Retinal pigment epithelial cell (primary cell): Measurements from ENCODE around the gene TANGO6.

Experiments
- DNase-seq: peaks from one replicate; pipeline ENCODE4 v3.0.0-alpha.2; 2010; ENCODE audit warnings: low read depth
- H3K4me3 ChIP-seq: 2 replicates; pipeline ENCODE4 v1.5.1; 2011; ENCODE audit warnings: mild to moderate bottlenecking, low read length, control low read depth, moderate library complexity
- TF ChIP-seq, protein P1 (sequence below): conservative IDR thresholded peaks from 2 replicates; pipeline ENCODE4 v1.5.1; 2011; ENCODE audit warnings: low read depth, low read length, control low read depth, inconsistent platforms

The TANGO6 gene

DNA sequence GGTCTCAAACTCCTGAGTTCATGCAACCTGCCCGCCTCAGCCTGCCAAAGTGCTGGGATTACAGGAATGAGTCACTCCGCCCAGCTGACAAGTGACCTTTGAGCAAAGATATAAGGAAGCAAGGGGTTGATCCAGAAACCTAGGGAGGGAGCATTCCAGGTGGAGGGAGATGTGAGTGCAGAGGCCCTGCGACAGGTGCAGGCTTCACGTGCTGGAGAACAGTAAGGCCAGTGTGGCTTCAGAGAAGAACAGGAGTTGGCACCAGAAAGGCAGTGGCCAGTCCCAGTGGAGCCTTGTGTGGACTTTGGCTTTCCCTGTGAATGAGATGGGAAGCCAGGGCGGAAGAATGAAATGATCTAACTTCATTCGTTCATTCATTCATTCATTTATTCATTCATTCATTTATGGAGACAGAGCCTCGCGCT is 188.6 kb downstream of the TANGO6 start:
- no peak overlapping the region for H3K4me3 ChIP-seq
- TF ChIP-seq, protein P1, sequence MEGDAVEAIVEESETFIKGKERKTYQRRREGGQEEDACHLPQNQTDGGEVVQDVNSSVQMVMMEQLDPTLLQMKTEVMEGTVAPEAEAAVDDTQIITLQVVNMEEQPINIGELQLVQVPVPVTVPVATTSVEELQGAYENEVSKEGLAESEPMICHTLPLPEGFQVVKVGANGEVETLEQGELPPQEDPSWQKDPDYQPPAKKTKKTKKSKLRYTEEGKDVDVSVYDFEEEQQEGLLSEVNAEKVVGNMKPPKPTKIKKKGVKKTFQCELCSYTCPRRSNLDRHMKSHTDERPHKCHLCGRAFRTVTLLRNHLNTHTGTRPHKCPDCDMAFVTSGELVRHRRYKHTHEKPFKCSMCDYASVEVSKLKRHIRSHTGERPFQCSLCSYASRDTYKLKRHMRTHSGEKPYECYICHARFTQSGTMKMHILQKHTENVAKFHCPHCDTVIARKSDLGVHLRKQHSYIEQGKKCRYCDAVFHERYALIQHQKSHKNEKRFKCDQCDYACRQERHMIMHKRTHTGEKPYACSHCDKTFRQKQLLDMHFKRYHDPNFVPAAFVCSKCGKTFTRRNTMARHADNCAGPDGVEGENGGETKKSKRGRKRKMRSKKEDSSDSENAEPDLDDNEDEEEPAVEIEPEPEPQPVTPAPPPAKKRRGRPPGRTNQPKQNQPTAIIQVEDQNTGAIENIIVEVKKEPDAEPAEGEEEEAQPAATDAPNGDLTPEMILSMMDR: no peak
- DNase-seq: no peak

DNA sequence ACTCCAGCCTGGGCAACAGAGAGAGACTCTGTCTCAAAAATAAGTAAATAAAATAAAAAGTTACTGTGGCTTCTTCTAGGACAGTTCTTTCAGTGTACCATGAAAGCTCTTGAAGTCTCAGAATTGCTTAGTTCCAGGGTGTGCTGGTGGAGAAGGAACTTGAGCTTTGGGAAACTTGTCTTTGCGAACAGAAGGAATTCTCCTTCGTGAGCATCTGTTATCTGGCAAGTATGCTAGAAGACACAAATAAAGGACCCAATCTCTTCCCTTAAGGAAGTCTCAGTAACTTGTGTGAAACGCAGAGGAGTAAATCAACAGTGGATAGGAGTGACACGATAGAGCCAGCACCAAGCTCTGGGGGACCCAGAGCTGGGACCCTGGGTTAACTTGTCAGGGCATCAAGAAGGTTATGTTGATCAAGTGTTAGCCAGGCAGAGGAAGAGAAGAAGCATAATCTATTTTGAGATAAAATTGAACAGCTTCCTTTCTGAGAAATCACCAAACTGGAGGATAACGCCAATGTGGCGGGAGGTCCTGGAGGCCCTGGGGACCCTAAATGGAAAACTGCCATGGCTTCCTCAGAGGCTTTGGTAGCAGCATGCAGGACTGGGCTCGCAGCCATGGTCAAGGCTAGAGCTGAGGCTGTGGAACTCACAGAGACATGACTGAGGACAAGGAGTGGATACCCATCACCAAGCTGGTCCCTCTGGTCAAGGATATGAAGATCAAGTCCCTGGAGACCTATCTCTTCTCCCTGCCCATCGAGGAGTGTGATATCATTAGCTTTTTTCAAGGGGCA is 190.0 kb downstream of the TANGO6 start:
- DNase-seq: no peak
- TF ChIP-seq, protein P1: no peak
- H3K4me3 ChIP-seq: no peak overlapping the region

DNA sequence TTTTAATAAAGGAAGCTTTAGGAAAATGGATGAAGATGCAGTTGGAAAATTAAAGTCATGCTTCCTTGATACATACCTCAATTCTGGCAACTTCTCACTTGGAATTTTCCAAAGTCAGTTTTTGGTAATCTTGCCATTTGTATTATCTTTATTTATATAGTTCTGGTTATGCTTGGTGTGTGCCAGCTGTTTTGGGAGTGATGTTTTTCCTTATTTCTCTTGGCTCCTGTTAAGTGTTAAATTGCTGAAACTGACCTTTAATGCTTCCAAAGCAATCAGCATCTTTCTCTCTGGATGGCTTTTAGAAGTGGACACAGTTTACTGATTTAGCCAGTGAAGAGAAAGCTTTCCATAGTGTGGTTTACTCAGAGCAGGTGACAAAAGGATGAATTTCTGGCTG is 192.0 kb downstream of the TANGO6 start:
- DNase-seq: no peak
- no peak overlapping the region for H3K4me3 ChIP-seq
- TF ChIP-seq, protein P1: no peak

DNA sequence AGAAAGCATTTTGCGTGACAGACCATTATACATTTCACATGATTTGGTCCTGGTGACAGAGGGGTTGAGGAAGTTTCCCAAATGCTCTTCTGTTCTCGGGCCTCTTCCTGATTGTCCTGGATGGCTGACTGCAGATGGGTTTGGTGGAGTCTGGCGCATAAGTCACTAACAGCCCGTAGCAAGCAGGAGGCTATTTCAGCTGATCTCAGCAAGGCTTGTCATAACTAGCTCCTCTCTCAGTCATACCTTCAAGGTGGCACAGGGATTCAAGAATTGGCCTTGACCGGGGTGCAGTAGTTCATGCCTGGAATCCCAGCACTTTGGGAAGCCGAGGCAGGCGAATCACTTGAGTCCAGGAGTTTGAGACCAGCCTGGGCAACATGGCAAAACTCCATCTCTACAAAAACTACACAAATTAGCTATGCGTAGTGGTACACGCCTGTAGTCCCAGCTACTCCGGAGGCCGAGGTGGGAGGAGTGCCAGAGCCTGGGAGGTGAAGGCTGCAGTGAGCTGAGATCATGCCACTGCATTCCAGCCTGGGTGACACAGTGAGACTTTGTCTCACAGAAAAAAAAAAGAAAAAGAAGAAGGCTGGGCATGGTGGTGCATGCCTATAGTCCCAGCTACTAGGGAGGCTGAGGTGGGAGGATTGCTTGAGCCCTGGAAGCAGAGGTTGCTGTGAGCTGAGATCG is 193.2 kb downstream of the TANGO6 start:
- TF ChIP-seq, protein P1: no peak
- DNase-seq: no peak
- H3K4me3 ChIP-seq: no peak overlapping the region

DNA sequence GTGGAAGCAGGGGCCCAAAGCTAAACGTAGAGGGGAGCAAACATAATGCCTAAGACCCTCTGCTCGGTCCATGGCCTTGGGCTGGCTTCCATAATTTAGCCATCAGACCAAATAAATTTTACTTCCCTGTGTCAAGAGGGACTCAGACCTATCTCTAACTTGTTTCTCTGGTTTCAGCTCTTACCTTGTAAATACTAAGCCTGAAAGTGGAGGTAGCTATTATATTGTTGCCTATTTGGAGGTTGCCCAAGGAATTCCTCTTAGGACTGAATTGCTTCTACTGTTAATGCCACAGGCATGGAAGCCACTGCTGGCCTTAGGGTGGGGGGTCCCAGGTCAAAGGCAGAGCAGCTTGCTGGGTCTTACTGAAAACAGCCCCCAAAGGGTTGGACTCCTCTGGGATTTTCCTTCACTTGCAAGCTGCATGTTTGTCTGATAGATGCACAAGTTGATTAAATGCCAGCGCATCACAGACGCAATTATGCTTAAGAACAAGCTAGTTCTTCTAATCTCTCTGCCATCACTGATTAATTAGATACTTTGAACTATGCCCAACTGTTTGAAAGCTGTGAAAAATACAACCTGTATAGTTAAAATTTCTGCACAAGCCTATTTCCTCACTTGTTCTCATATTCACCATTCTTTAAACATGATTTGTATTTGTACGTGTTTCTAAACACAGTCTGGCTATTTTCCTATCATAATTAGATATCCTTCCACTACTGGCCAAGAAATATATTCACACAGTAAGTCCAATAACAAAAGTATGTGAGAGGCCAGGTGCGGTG is 194.2 kb downstream of the TANGO6 start:
- no peak for DNase-seq
- TF ChIP-seq, protein P1: no peak
- no peak overlapping the region for H3K4me3 ChIP-seq

DNA sequence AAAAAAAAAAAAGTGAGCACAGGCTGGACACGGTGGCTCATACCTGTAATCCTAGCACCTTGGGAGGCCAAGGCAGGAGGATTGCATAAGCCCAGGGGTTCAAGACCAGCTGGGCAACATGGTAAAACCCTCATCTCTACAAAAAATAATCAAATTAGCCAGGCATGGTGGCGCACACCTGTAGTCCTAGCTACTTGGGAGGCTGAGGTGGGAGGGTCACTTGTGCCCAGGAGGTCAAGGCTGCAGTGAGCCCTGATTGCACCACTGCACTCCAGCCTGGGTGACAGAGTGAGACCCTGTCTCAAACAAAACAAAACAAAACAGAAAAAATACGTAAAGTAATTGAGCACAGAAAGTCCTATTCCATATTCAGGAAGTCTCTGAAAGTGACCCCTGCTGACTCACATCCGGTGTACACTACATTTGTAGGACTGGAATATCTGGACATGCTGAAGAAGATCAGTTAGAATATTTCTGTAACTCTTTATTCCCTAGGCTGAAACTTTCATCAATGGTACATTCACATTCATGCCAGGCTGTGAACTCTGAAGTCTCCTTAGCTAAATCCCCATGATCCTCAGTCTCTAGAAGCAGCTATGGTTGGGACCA is 196.1 kb downstream of the TANGO6 start:
- TF ChIP-seq, protein P1: no peak
- no peak for DNase-seq
- no peak overlapping the region for H3K4me3 ChIP-seq
